ENCODE data around the gene SPIRE2.
"Not testable (repeated sequence)": the region's sequence is repeated elsewhere in the genome, so short reads cannot be mapped to it uniquely, and the experiment has no call there.

GRCh38 chr16:89793092-89793491 is 35.2 kb upstream of the SPIRE2 start:
- TF ChIP-seq POLR2A (IDR thresholded peaks at IDR 0.05; ENCODE audit: low read depth, low read length); BHLHE40 (IDR thresholded peaks at IDR 0.05; ENCODE audit: low read depth, low read length); FOS (IDR thresholded peaks at IDR 0.05; ENCODE audit: low read depth, low read length); USF2 (IDR thresholded peaks at IDR 0.05; ENCODE audit: low read depth, low read length); CEBPB (IDR thresholded peaks at IDR 0.05; ENCODE audit: low read depth, low read length); NFE2L2 (IDR thresholded peaks at IDR 0.05; ENCODE audit: low read depth, low read length); RCOR1 (IDR thresholded peaks at IDR 0.05; ENCODE audit: insufficient replicate concordance, low read length); RFX5 (IDR thresholded peaks at IDR 0.05; ENCODE audit: low read depth, low read length); MXI1 (IDR thresholded peaks at IDR 0.05; ENCODE audit: borderline replicate concordance, low read depth, low read length); ELK1 (IDR thresholded peaks at IDR 0.05; ENCODE audit: borderline replicate concordance, low read depth, low read length); MAZ (IDR thresholded peaks at IDR 0.05; ENCODE audit: borderline replicate concordance, low read depth, low read length): not testable (repeated sequence)
- TF ChIP-seq CTCF (conservative IDR thresholded peaks at IDR 0.05; ENCODE audit: low read depth, low read length) (peak; percentile 52), SMC3 (IDR thresholded peaks at IDR 0.05; ENCODE audit: low read depth, low read length) (peak; percentile 58), RAD21 (IDR thresholded peaks at IDR 0.05; ENCODE audit: low read length) (peak; percentile 51)

Data from IMR-90 (cell line).